Peyer's patch (tissue), 4 donors: ENCODE data around the gene GLCCI1. TPM values are rescaled to one million over a fixed set of nuclear protein-coding genes. Genes with fewer than 3 reads are reported as not detected.

Experiments
- DNase-seq, 3 donors: peaks; one replicate each; pipeline ENCODE4 v3.0.0-alpha.2; 2017 to 2019
- H3K27ac ChIP-seq, 4 donors: fragments of 200-600 bp; sonication (generic); one replicate each; pipeline ENCODE4 v1.5.1; 2016 to 2019
- H3K27me3 ChIP-seq, 2 donors: fragments of 200-600 bp; sonication (generic); one replicate each; pipeline ENCODE4 v1.5.1; 2019
- H3K36me3 ChIP-seq, 3 donors: fragments of 200-600 bp; sonication (generic); one replicate each; pipeline ENCODE4 v1.5.1; 2016 to 2019
- H3K4me1 ChIP-seq, 4 donors: fragments of 200-600 bp; sonication (generic); one replicate each; pipeline ENCODE4 v1.5.1; 2016 to 2019
- H3K4me3 ChIP-seq, 4 donors: fragments of 200-600 bp; sonication (generic); 1 replicate in 3 of 4; 2 replicates in 1 of 4; pipeline ENCODE4 v1.5.1; 2016 to 2019; ENCODE audit warnings: mild to moderate bottlenecking in 1 of 4
- H3K9me3 ChIP-seq, 4 donors: fragments of 200-600 bp; sonication (generic); one replicate each; pipeline ENCODE4 v1.5.1; 2016 to 2019; ENCODE audit warnings: mild to moderate bottlenecking in 1 of 4
- CTCF ChIP-seq, 6 experiments: fragments of 450-650 bp in 4 of 6; fragments of 200-600 bp in 2 of 6; sonication (generic) in 1 of 6; IDR thresholded peaks; one replicate each; pipeline ENCODE4 v1.5.1; 2017 to 2019; ENCODE audit warnings: antibody characterized with exemption in 6 of 6, mild to moderate bottlenecking in 3 of 6, moderate library complexity in 1 of 6
- POLR2A ChIP-seq, 2 donors: fragments of 450-650 bp; IDR thresholded peaks; one replicate each; pipeline ENCODE4 v1.5.1; 2017; ENCODE audit warnings: antibody characterized with exemption in 2 of 2, mild to moderate bottlenecking in 2 of 2, moderate library complexity in 2 of 2
- total RNA-seq, 4 donors: library from RNA; depleted of rRNA; stranded (reverse); fragments of >200 nt; gene quantifications; one replicate each; pipeline ENCODE4 v1.1.0, GENCODE V29; 2016

The GLCCI1 gene
- total RNA-seq, 4 donors from 2014 or later, result 5.1 to 33.8 (median 7.9) TPM

- Histone ChIP-seq H3K4me3 (no peak overlapping the region), H3K27ac (no peak overlapping the region), H3K9me3 (no peaks in the 10 kb centered on the region), H3K36me3 (no peaks in the 10 kb centered on the region), H3K4me1 (peaks cover 0 to 5% (median 0%) of the 10 kb centered on the region in 4 donors), H3K27me3 (no peaks in the 10 kb centered on the region)
- DNase-seq, result no peak
- TF ChIP-seq POLR2A (IDR thresholded peaks at IDR 0.05), result no peak
- TF ChIP-seq CTCF (IDR thresholded peaks at IDR 0.05), result no peak
These were observed 10.3 kb downstream of the GLCCI1 start for GRCh38 chr7:7978860-7979259.

- H3K27me3 ChIP-seq, result no peaks in the 10 kb centered on the region
- DNase-seq, result no peak
- TF ChIP-seq POLR2A (IDR thresholded peaks at IDR 0.05), result no peak
- TF ChIP-seq CTCF (IDR thresholded peaks at IDR 0.05), result no peak
- no peaks in the 10 kb centered on the region for H3K36me3 ChIP-seq
- H3K4me3 ChIP-seq, result no peak overlapping the region
- peaks cover 0 to 5% (median 0%) of the 10 kb centered on the region in 4 donors for H3K4me1 ChIP-seq
- H3K9me3 ChIP-seq, result no peaks in the 10 kb centered on the region
- no peak overlapping the region for H3K27ac ChIP-seq
These were observed 11.0 kb downstream of the GLCCI1 start for GRCh38 chr7:7979558-7979957.

- TF ChIP-seq POLR2A (IDR thresholded peaks at IDR 0.05) (no peak), CTCF (IDR thresholded peaks at IDR 0.05) (no peak)
- Histone ChIP-seq H3K36me3 (no peaks in the 10 kb centered on the region), H3K4me1 (peaks cover 0 to 5% (median 0%) of the 10 kb centered on the region in 4 donors), H3K4me3 (no peak overlapping the region), H3K27me3 (no peaks in the 10 kb centered on the region), H3K9me3 (no peaks in the 10 kb centered on the region), H3K27ac (no peak overlapping the region)
- no peak for DNase-seq
These were observed 11.5 kb downstream of the GLCCI1 start for GRCh38 chr7:7980134-7980533.

DNA sequence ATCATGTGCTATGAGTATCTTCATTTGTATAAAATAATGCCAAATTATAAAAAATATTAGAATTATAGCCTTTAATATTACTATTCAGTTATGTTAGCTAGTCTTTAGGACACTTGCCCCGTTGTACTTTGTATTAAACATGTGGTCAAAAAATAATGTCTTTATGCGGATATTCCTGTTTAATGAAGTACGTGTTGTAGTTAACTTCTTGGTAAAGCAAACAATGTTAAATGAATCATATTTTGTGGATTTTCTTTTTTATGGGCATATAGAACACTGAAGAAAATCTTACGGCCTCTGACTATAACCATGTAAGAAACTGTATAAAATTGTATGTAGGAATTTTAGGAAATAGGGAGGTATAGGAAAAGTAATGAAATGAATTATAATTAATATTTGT is 14.3 kb downstream of the GLCCI1 start:
- no peak for TF ChIP-seq CTCF (IDR thresholded peaks at IDR 0.05)
- no peak for TF ChIP-seq POLR2A (IDR thresholded peaks at IDR 0.05)
- DNase-seq, result no peak
- no peak overlapping the region for H3K4me3 ChIP-seq
- no peaks in the 10 kb centered on the region for H3K27me3 ChIP-seq
- peaks cover 0 to 5% (median 0%) of the 10 kb centered on the region in 4 donors for H3K4me1 ChIP-seq
- no peaks in the 10 kb centered on the region for H3K36me3 ChIP-seq
- H3K9me3 ChIP-seq, result no peaks in the 10 kb centered on the region
- H3K27ac ChIP-seq, result no peak overlapping the region

DNA sequence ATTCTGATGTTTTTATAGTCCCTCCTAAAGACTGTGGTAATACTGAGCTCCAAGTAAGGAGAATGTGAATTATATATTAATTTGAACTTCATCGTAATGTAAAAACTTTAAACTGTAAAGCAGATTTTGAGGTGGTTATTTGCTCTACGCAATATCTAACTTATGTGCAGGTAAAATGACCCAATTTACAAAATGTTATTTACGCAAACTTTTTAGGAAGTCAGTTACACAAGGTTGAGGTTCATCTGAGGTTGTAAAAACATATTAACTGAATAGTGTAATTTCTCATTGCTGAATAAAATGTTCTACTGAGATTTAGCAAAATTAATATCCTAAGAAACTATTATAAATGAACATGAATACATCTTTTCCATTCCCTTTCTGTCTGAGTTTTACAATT is 15.8 kb downstream of the GLCCI1 start:
- TF ChIP-seq CTCF (IDR thresholded peaks at IDR 0.05), result no peak
- no peak for TF ChIP-seq POLR2A (IDR thresholded peaks at IDR 0.05)
- DNase-seq, result no peak
- H3K27ac ChIP-seq, result no peak overlapping the region
- H3K4me1 ChIP-seq, result peaks cover 0 to 4% (median 0%) of the 10 kb centered on the region in 4 donors
- H3K27me3 ChIP-seq, result no peaks in the 10 kb centered on the region
- H3K9me3 ChIP-seq, result no peaks in the 10 kb centered on the region
- no peaks in the 10 kb centered on the region for H3K36me3 ChIP-seq
- H3K4me3 ChIP-seq, result no peak overlapping the region

- DNase-seq, result no peak
These were observed 20.1 kb downstream of the GLCCI1 start for GRCh38 chr7:7988706-7989105.

More at GRCh38 chr7:7988706-7989105, 20.1 kb downstream of the GLCCI1 start:
- H3K27ac ChIP-seq, result no peak overlapping the region
- TF ChIP-seq POLR2A (IDR thresholded peaks at IDR 0.05) (no peak), CTCF (IDR thresholded peaks at IDR 0.05) (no peak)
- no peaks in the 10 kb centered on the region for H3K36me3 ChIP-seq
- no peaks in the 10 kb centered on the region for H3K4me1 ChIP-seq
- H3K9me3 ChIP-seq, result peaks cover 0 to 4% (median 0%) of the 10 kb centered on the region in 4 donors
- H3K27me3 ChIP-seq, result no peaks in the 10 kb centered on the region
- no peak overlapping the region for H3K4me3 ChIP-seq
